ENCODE measurements around the gene KCTD21. TPM values are rescaled to one million over a fixed set of nuclear protein-coding genes. Genes with fewer than 3 reads are reported as not detected.

Gene KCTD21
- total RNA-seq, 4 donors from 2014 or later: 6.0 to 18.9 (median 15.8) TPM

- in situ Hi-C loops (cut with MboI; ENCODE audit: low sequenced_read_pairs in 4 of 4) (loop anchor here in 2 of 4 donors (25.0 kb wide), 1 partner anchor 180 kb away; the partner anchor contains the start of gene GAB2 (in 2 of the 2)), intact Hi-C loops (cut with DNase I; ENCODE audit: low total_unique reads) (loop anchor here (5.0 kb wide), 1 partner anchor 80 kb away; no protein-coding TSS in a partner anchor)
- no peak for DNase-seq
Observed at GRCh38 chr11:78231962-78232501, 43.6 kb upstream of the KCTD21 start.

GRCh38 chr11:78230161-78230877 is 41.9 kb upstream of the KCTD21 start:
- Histone ChIP-seq H3K27ac (peak overlapping the region in 1 of 4 donors; percentile 27), H3K9me3 (no peaks in the 10 kb centered on the region), H3K36me3 (peaks cover 0 to 7% of the 10 kb centered on the region in 2 donors), H3K4me1 (peaks cover 21% of the 10 kb centered on the region in 2 donors), H3K4me3 (no peak overlapping the region), H3K27me3 (no peaks in the 10 kb centered on the region)
- ATAC-seq: peak; percentile 35 to 44
- DNase-seq: no peak
- TF ChIP-seq POLR2A (IDR thresholded peaks at IDR 0.05) (no peak), CTCF (IDR thresholded peaks at IDR 0.05 in 4 of 5, conservative IDR thresholded peaks at IDR 0.05 in 1 of 5) (no peak)
- intact Hi-C loops (cut with DNase I; ENCODE audit: low total_unique reads) (loop anchor here (1.0 to 5.0 kb wide), 2 partner anchors 82 to 332 kb away; no protein-coding TSS in a partner anchor), in situ Hi-C loops (cut with MboI; ENCODE audit: low sequenced_read_pairs in 4 of 4) (loop anchor here in 2 of 4 donors (25.0 kb wide), 1 partner anchor 182 kb away; the partner anchor contains the start of gene GAB2 (in 2 of the 2))

More at GRCh38 chr11:78231962-78232501, 43.6 kb upstream of the KCTD21 start:
- Histone ChIP-seq H3K9me3 (no peaks in the 10 kb centered on the region), H3K4me1 (peaks cover 21% of the 10 kb centered on the region in 2 donors), H3K27ac (peak overlapping the region; percentile 42 to 59 (median 52)), H3K4me3 (no peak overlapping the region), H3K27me3 (no peaks in the 10 kb centered on the region), H3K36me3 (no peaks in the 10 kb centered on the region)
- no peak for TF ChIP-seq CTCF (IDR thresholded peaks at IDR 0.05 in 4 of 5, conservative IDR thresholded peaks at IDR 0.05 in 1 of 5)
- no peak for TF ChIP-seq POLR2A (IDR thresholded peaks at IDR 0.05)
- peak; percentile 51 to 75 for ATAC-seq

GRCh38 chr11:78229106-78229505 is 40.7 kb upstream of the KCTD21 start:
- peaks cover 0 to 19% of the 10 kb centered on the region in 2 donors for H3K36me3 ChIP-seq
- in situ Hi-C loops (cut with MboI; ENCODE audit: low sequenced_read_pairs in 4 of 4) (loop anchor here (10.0 to 25.0 kb wide), 3 partner anchors 183 to 336 kb away; partner anchors contain the start of gene GAB2 (in 2 of the 4)), intact Hi-C loops (cut with DNase I; ENCODE audit: low total_unique reads) (no loop called here)
- no peak for ATAC-seq
- no peak overlapping the region for H3K27ac ChIP-seq
- H3K9me3 ChIP-seq: no peaks in the 10 kb centered on the region
- DNase-seq: no peak
- no peaks in the 10 kb centered on the region for H3K27me3 ChIP-seq
- H3K4me1 ChIP-seq: peaks cover 21% of the 10 kb centered on the region in 2 donors
- TF ChIP-seq CTCF (IDR thresholded peaks at IDR 0.05 in 4 of 5, conservative IDR thresholded peaks at IDR 0.05 in 1 of 5) (no peak), POLR2A (IDR thresholded peaks at IDR 0.05) (no peak)
- H3K4me3 ChIP-seq: no peak overlapping the region

GRCh38 chr11:78228467-78228866 is 40.0 kb upstream of the KCTD21 start:
- intact Hi-C loops (cut with DNase I; ENCODE audit: low total_unique reads) (loop anchor here (1.0 kb wide), 1 partner anchor 192 kb away; no protein-coding TSS in a partner anchor), in situ Hi-C loops (cut with MboI; ENCODE audit: low sequenced_read_pairs in 4 of 4) (loop anchor here (10.0 to 25.0 kb wide), 3 partner anchors 184 to 336 kb away; partner anchors contain the start of gene GAB2 (in 2 of the 4))
- Histone ChIP-seq H3K4me1 (peaks cover 21% of the 10 kb centered on the region in 2 donors), H3K9me3 (no peaks in the 10 kb centered on the region), H3K27me3 (no peaks in the 10 kb centered on the region), H3K36me3 (peaks cover 0 to 26% of the 10 kb centered on the region in 2 donors), H3K27ac (no peak overlapping the region), H3K4me3 (no peak overlapping the region)
- peak in 4 of 5 experiments; percentile 45 to 66 (median 58) for TF ChIP-seq CTCF (IDR thresholded peaks at IDR 0.05 in 4 of 5, conservative IDR thresholded peaks at IDR 0.05 in 1 of 5)
- TF ChIP-seq POLR2A (IDR thresholded peaks at IDR 0.05): no peak
- ATAC-seq (peak in 1 of 2 donors; percentile 60), DNase-seq (no peak)
